GM19099 (cell line): ENCODE results near the gene BRAF.

Experiments
- POLR2A ChIP-seq: IDR thresholded peaks from 3 replicates; pipeline ENCODE4 v1.6.1; 2011; ENCODE audit warnings: low read depth; ENCODE audit not compliant: insufficient read length; ENCODE audit errors: extremely low read depth

The BRAF gene

GRCh38 chr7:140923358-140924006, 1.2 kb downstream of the BRAF start:
- TF ChIP-seq POLR2A: no peak

GRCh38 chr7:140922741-140923345, 1.9 kb downstream of the BRAF start:
- no peak for TF ChIP-seq POLR2A

- TF ChIP-seq POLR2A: no peak
Observed at GRCh38 chr7:140920745-140921144, 4.0 kb downstream of the BRAF start.

GRCh38 chr7:140918236-140918635, 6.5 kb downstream of the BRAF start:
- no peak for TF ChIP-seq POLR2A

GRCh38 chr7:140917258-140917657, 7.5 kb downstream of the BRAF start:
- no peak for TF ChIP-seq POLR2A

- TF ChIP-seq POLR2A: no peak
Observed at GRCh38 chr7:140915935-140916555, 8.7 kb downstream of the BRAF start.

- no peak for TF ChIP-seq POLR2A
Observed at GRCh38 chr7:140914083-140914482, 10.6 kb downstream of the BRAF start.

- no peak for TF ChIP-seq POLR2A
Observed at GRCh38 chr7:140911746-140912145, 13.0 kb downstream of the BRAF start.

GRCh38 chr7:140909476-140910161, 15.1 kb downstream of the BRAF start:
- no peak for TF ChIP-seq POLR2A

GRCh38 chr7:140908361-140908760, 16.4 kb downstream of the BRAF start:
- no peak for TF ChIP-seq POLR2A

GRCh38 chr7:140903741-140904480, 20.8 kb downstream of the BRAF start:
- TF ChIP-seq POLR2A: no peak

- TF ChIP-seq POLR2A: no peak
Observed at GRCh38 chr7:140902303-140902953, 22.3 kb downstream of the BRAF start.

- TF ChIP-seq POLR2A: no peak
Observed at GRCh38 chr7:140901941-140902302, 22.8 kb downstream of the BRAF start.

GRCh38 chr7:140899883-140900282, 24.8 kb downstream of the BRAF start:
- no peak for TF ChIP-seq POLR2A
